ENCODE measurements around the gene ETS1. TPM values are rescaled to one million over a fixed set of nuclear protein-coding genes. Genes with fewer than 3 reads are reported as not detected.

ETS1 gene
- total RNA-seq, 1 donor from 2014 or later, result 115 TPM

DNA sequence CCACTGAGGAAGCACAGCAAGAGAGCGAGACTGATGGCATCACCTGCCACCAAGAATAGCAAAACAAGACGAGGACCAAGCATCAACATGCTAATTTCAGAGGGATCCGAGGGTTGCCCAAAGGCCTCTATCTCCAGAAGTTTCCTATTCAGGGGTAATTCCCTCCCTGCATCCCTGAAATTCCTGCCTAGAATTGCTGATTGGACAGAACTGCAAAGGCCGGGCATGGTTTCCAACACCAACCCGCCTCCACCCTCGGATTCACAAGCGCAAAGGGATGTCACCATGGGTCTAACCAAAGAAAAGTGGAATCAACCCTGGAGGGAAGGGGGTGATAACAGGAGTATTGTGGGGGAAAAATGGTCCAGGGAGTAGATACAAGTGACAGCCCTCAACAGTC lies 28.3 kb upstream of the ETS1 start:
- Mint-ChIP-seq H3K27me3 (ENCODE audit: low read depth) (peaks cover 2% of the 10 kb centered on the region), H3K9me3 (ENCODE audit: low read depth) (no peaks in the 10 kb centered on the region), H3K4me1 (ENCODE audit: low read depth) (peaks cover 13% of the 10 kb centered on the region), H3K27ac (ENCODE audit: unreplicated experiment) (no peak overlapping the region), H3K4me3 (ENCODE audit: unreplicated experiment) (no peak overlapping the region), H3K36me3 (ENCODE audit: low read depth) (no peaks in the 10 kb centered on the region)
- no peak for DNase-seq (ENCODE audit: low spot score)
- TF ChIP-seq, protein P1, sequence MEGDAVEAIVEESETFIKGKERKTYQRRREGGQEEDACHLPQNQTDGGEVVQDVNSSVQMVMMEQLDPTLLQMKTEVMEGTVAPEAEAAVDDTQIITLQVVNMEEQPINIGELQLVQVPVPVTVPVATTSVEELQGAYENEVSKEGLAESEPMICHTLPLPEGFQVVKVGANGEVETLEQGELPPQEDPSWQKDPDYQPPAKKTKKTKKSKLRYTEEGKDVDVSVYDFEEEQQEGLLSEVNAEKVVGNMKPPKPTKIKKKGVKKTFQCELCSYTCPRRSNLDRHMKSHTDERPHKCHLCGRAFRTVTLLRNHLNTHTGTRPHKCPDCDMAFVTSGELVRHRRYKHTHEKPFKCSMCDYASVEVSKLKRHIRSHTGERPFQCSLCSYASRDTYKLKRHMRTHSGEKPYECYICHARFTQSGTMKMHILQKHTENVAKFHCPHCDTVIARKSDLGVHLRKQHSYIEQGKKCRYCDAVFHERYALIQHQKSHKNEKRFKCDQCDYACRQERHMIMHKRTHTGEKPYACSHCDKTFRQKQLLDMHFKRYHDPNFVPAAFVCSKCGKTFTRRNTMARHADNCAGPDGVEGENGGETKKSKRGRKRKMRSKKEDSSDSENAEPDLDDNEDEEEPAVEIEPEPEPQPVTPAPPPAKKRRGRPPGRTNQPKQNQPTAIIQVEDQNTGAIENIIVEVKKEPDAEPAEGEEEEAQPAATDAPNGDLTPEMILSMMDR (IDR thresholded peaks at IDR 0.05), result no peak

DNA sequence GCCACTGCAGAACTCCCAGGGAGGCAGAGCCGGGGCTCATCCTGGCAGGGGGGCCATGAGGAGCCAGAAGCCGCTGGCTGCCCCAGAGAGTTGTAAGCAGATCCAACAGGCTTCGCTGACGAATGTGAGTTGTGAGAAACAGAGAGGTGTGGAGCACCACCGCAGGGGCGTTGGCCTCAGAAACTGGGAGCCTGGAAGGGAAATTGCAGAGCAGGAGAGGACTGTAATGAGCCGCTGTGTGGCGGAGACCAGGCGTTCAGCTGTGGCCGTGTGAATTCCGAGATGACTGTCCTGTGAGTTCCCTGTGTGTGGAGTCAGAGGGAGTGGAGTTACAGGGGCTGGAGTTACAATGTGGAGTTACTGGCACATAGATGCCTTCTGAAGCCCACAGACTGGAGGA lies 27.7 kb upstream of the ETS1 start:
- H3K9me3 Mint-ChIP-seq (ENCODE audit: low read depth), result no peaks in the 10 kb centered on the region
- H3K4me1 Mint-ChIP-seq (ENCODE audit: low read depth), result peaks cover 11% of the 10 kb centered on the region
- no peaks in the 10 kb centered on the region for H3K36me3 Mint-ChIP-seq (ENCODE audit: low read depth)
- no peak for DNase-seq (ENCODE audit: low spot score)
- no peak overlapping the region for H3K4me3 Mint-ChIP-seq (ENCODE audit: unreplicated experiment)
- H3K27me3 Mint-ChIP-seq (ENCODE audit: low read depth), result peaks cover 2% of the 10 kb centered on the region
- no peak overlapping the region for H3K27ac Mint-ChIP-seq (ENCODE audit: unreplicated experiment)
- TF ChIP-seq, protein P1 (IDR thresholded peaks at IDR 0.05), result no peak

DNA sequence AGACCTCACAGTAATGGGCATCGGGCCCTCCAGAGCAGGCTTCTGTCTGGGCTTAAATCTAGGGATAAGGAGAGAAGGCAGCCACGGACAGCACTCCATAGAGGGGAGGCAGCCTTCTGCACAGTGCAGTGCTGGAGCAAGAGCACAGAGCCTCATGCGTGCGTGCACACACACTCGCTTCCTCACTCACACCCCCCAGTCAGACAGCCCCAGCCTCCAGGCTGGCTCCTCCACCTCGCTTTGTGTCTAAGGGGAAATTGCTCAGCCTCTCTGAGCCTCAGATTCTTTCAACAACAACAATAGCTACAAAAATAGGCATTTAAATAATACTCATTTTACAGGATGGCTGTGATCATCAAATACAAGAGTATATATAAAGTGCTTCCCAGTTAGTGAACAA lies 26.7 kb upstream of the ETS1 start:
- Mint-ChIP-seq H3K4me3 (ENCODE audit: unreplicated experiment) (no peak overlapping the region), H3K36me3 (ENCODE audit: low read depth) (no peaks in the 10 kb centered on the region), H3K4me1 (ENCODE audit: low read depth) (peaks cover 10% of the 10 kb centered on the region), H3K27me3 (ENCODE audit: low read depth) (peaks cover 2% of the 10 kb centered on the region), H3K9me3 (ENCODE audit: low read depth) (no peaks in the 10 kb centered on the region), H3K27ac (ENCODE audit: unreplicated experiment) (no peak overlapping the region)
- DNase-seq (ENCODE audit: low spot score), result no peak
- TF ChIP-seq, protein P1 (IDR thresholded peaks at IDR 0.05), result no peak

DNA sequence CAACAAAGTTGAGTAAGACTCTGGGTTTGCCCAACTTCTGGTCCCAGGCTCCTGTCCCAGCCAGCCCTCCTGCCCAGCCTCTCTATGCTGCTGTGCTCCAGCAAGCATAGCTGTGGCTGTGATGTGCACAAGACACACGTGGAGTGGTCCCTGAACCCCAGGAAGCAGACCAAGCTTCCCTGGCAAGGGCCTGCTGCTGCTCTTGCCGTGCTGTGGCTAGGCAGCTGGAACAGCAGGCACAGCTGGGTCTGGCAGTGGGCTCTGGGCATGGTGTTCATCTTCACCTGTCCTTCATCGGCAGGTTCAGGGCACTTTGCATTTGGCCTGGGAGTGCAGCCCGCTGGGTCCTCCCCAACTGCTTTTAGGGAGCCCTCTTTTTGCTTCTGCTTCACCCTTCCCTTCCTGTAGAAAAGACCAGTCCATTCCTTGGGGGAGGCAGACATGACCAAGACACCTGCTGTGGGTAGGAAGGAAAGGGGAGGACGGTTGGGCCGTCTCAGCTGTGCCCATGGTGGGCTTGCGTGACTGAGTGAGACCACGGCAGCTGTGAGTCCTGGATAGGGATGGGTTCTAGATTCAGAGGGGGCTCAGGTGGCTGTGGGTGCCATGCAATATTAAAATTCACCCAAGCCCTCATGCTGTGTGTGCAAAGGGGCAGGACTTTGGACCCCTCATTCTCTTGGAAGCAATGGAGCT lies 26.1 kb upstream of the ETS1 start:
- Mint-ChIP-seq H3K27ac (ENCODE audit: unreplicated experiment) (no peak overlapping the region), H3K4me3 (ENCODE audit: unreplicated experiment) (no peak overlapping the region), H3K36me3 (ENCODE audit: low read depth) (no peaks in the 10 kb centered on the region), H3K27me3 (ENCODE audit: low read depth) (peaks cover 2% of the 10 kb centered on the region), H3K4me1 (ENCODE audit: low read depth) (peaks cover 10% of the 10 kb centered on the region), H3K9me3 (ENCODE audit: low read depth) (no peaks in the 10 kb centered on the region)
- TF ChIP-seq, protein P1 (IDR thresholded peaks at IDR 0.05), result no peak
- DNase-seq (ENCODE audit: low spot score), result no peak

DNA sequence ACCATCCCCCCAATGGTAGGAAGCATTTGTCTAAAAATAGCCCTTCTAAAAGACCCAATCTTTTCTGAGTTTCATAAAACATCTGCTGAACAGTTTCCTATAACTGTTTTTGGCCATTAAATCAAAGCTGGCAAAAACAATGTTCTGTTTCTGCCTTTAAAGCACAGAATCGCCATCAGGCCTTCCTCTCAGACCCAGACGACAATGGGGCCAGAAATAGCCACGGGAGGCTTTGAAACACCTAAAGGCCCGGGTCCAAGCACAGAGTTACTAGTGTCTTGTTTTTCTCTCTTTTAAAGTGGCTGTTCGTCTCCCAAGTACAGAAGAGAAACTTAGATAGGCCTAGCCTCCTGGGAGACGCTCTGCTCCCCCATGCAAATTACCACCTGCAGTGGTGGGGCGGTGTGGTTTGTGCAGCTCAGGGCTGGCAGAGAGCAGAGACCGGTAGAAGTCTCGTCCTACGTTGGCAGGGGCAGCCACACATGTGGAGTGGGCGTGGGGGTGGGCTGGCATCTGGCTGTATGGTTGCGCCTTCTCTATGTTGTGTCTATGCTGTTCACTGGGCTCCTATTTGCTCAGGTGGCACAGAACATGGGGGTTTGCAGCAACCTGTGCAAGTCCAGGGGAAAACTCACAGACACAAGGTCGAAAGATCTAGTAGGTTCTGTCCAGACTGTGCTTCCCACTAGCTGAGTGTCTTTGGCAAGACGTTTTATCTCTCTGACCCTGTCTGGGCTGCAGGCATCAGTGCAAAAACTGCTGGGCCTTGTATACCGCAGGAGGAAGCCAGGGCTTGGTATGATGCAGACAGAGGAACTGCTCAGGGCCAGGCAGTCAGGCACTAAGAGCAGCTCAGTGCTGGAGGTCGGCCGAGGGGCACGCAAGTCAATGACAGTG lies 23.6 kb upstream of the ETS1 start:
- Mint-ChIP-seq H3K36me3 (ENCODE audit: low read depth) (no peaks in the 10 kb centered on the region), H3K27me3 (ENCODE audit: low read depth) (peaks cover 2% of the 10 kb centered on the region), H3K4me1 (ENCODE audit: low read depth) (peaks cover 10% of the 10 kb centered on the region), H3K4me3 (ENCODE audit: unreplicated experiment) (no peak overlapping the region), H3K9me3 (ENCODE audit: low read depth) (no peaks in the 10 kb centered on the region), H3K27ac (ENCODE audit: unreplicated experiment) (no peak overlapping the region)
- DNase-seq (ENCODE audit: low spot score), result no peak
- TF ChIP-seq, protein P1 (IDR thresholded peaks at IDR 0.05), result no peak
